ENCODE results near the gene THAP6.
"Not testable (repeated sequence)": the region's sequence is repeated elsewhere in the genome, so short reads cannot be mapped to it uniquely, and the experiment has no call there.

DNA sequence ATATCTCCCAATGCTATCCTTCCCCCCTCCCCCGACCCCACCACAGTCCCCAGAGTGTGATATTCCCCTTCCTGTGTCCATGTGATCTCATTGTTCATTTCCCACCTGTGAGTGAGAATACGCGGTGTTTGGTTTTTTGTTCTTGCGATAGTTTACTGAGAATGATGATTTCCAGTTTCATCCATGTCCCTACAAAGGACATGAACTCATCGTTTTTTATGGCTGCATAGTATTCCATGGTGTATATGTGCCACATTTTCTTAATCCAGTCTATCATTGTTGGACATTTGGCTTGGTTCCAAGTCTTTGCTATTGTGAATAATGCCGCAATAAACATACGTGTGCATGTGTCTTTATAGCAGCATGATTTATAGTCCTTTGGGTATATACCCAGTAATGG, 5.2 kb downstream of the THAP6 start:
- TF ChIP-seq, protein P1, sequence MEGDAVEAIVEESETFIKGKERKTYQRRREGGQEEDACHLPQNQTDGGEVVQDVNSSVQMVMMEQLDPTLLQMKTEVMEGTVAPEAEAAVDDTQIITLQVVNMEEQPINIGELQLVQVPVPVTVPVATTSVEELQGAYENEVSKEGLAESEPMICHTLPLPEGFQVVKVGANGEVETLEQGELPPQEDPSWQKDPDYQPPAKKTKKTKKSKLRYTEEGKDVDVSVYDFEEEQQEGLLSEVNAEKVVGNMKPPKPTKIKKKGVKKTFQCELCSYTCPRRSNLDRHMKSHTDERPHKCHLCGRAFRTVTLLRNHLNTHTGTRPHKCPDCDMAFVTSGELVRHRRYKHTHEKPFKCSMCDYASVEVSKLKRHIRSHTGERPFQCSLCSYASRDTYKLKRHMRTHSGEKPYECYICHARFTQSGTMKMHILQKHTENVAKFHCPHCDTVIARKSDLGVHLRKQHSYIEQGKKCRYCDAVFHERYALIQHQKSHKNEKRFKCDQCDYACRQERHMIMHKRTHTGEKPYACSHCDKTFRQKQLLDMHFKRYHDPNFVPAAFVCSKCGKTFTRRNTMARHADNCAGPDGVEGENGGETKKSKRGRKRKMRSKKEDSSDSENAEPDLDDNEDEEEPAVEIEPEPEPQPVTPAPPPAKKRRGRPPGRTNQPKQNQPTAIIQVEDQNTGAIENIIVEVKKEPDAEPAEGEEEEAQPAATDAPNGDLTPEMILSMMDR (conservative IDR thresholded peaks at IDR 0.05; ENCODE audit: low read length) = not testable (repeated sequence)
- not testable (repeated sequence) for TF ChIP-seq EZH2phosphoT487 (IDR thresholded peaks at IDR 0.05; ENCODE audit: borderline replicate concordance)
